ENCODE results near the gene AMH. TPM values are rescaled to one million over a fixed set of nuclear protein-coding genes. Genes with fewer than 3 reads are reported as not detected.

Gene AMH
- total and polyA plus RNA-seq, 2 of the 13 experiments (the other 11 are each of a cell fraction or from before 2014, with no cell fraction given), result 0.03 to 0.18 TPM

DNA sequence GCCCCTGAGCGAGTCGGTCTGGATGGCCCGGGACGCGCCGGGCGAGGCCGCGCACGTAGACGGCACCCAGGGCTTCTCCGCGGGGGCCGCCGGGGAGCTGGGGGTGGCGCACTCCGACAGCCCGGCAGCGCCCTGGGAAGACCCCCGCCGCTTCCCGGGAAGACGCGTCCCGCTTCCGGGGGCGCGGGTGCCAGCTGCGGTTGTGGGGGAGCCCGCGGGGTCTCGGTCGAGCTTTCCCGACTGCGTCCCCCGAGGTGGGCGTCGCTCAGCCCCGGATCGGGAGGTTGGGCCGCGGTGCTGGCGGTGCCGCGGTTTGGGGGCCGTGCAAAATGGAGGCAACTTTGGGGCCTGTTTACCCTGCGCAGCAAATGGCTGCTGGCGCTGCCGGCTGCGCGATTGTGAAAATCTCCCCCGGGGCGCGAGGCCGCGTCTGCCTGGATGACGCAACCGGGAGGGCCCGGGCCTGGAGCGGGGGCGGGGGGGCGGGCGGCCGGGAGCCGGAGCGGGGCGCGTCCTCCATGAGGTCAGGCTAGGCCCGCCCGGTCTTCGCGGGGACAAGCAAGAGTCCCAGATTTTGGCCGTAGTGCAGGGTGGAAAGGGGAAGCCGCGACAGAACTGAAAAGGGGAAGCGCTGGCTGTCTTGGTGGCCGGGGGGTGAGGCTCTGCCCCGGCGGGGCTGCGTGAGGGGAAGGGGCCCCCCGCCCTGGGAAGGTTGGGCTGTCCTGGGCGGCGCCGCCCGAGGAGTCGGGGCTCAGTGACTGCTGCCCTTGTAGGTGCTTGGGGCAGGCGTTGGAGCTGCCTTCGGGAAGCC is 21.5 kb downstream of the AMH start (continued):
- TF ChIP-seq ZBTB2 (CRISPR knock-in tag; IDR thresholded peaks at IDR 0.05; ENCODE audit: low read depth) (no peak), ZFY (CRISPR knock-in tag; IDR thresholded peaks at IDR 0.05) (peak; percentile 76), SIN3A (IDR thresholded peaks at IDR 0.05; ENCODE audit: borderline replicate concordance, low read depth, low read length) (no peak), ZSCAN9 (CRISPR knock-in tag; IDR thresholded peaks at IDR 0.05; ENCODE audit: borderline replicate concordance) (no peak), MAFK (conservative IDR thresholded peaks at IDR 0.05 in 1 of 2, IDR thresholded peaks at IDR 0.05 in 1 of 2; ENCODE audit: low read length in 2 of 2) (no peak), ZNF441 (CRISPR knock-in tag; IDR thresholded peaks at IDR 0.05; ENCODE audit: borderline replicate concordance) (no peak), ARNTL (CRISPR knock-in tag; IDR thresholded peaks at IDR 0.05) (no peak), ZNF205 (CRISPR knock-in tag; IDR thresholded peaks at IDR 0.05) (no peak), SRY (CRISPR knock-in tag; IDR thresholded peaks at IDR 0.05) (no peak), ZNF12 (CRISPR knock-in tag; IDR thresholded peaks at IDR 0.05) (no peak), U2AF2 (IDR thresholded peaks at IDR 0.05; ENCODE audit: low read depth, low read length) (no peak), ZNF136 (CRISPR knock-in tag; IDR thresholded peaks at IDR 0.05; ENCODE audit: low read depth) (no peak), STAT5B (CRISPR knock-in tag; IDR thresholded peaks at IDR 0.05) (no peak), NCOA2 (CRISPR knock-in tag; IDR thresholded peaks at IDR 0.05) (no peak), ZBTB42 (CRISPR knock-in tag; IDR thresholded peaks at IDR 0.05) (no peak), ZNF7 (CRISPR knock-in tag; IDR thresholded peaks at IDR 0.05) (no peak), FOXC1 (CRISPR knock-in tag; IDR thresholded peaks at IDR 0.05; ENCODE audit: borderline replicate concordance) (no peak), RCOR2 (CRISPR knock-in tag; IDR thresholded peaks at IDR 0.05) (no peak), RARG (CRISPR knock-in tag; IDR thresholded peaks at IDR 0.05; ENCODE audit: low read depth) (no peak), BCL6 (CRISPR knock-in tag; IDR thresholded peaks at IDR 0.05) (no peak), ZNF713 (CRISPR knock-in tag; IDR thresholded peaks at IDR 0.05) (no peak), IRF2 (CRISPR knock-in tag; IDR thresholded peaks at IDR 0.05) (no peak), ZNF121 (CRISPR knock-in tag; IDR thresholded peaks at IDR 0.05) (no peak), MATR3 (CRISPR knock-in tag; IDR thresholded peaks at IDR 0.05) (no peak), ZNF3 (CRISPR knock-in tag; IDR thresholded peaks at IDR 0.05) (no peak), ZNF687 (CRISPR knock-in tag; IDR thresholded peaks at IDR 0.05) (peak; percentile 64; the same call in 1 of the 2 replicates)
- TF ChIP-seq, protein P1, sequence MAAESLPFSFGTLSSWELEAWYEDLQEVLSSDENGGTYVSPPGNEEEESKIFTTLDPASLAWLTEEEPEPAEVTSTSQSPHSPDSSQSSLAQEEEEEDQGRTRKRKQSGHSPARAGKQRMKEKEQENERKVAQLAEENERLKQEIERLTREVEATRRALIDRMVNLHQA (CRISPR knock-in tag; IDR thresholded peaks at IDR 0.05), result no peak

Measured in HepG2 (cell line).